ENCODE results near the gene APBB1. TPM values are rescaled to one million over a fixed set of nuclear protein-coding genes. Genes with fewer than 3 reads are reported as not detected.

Gene APBB1
- total RNA-seq, 1 donor from 2014 or later: 1.8 TPM

DNA sequence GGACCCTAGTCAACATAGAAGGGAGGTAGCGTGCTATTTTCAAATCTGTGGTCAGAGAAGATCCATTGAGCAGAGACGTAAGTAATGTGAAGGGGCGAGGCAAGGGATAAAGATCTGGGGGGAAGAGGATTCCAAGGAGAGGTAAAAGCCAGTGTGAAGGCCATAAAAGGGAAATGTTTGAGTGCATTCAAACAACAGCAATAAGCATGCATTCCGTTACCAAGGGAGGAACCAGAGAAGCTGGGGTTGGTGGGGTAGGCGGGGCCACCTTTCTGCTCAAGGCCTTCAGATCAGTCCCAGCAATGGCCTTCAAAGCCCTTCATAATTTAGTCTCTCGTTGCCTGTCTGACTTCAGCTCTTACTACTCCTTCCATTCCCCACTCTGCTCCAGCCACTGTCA is 47.1 kb downstream of the APBB1 start:
- Histone ChIP-seq H3K36me3 (ENCODE audit: control insufficient read depth, insufficient read depth, low read length) (no peaks in the 10 kb centered on the region), H3K4me3 (ENCODE audit: low read depth, low read length) (no peak overlapping the region), H3K27me3 (ENCODE audit: control insufficient read depth, insufficient read depth, low read length) (no peaks in the 10 kb centered on the region)
- DNase-seq (ENCODE audit: low read depth) (no peak), FAIRE-seq (no peak)
- TF ChIP-seq CTCF (IDR thresholded peaks at IDR 0.05; ENCODE audit: insufficient read depth, low read length, severe bottlenecking): no peak

DNA sequence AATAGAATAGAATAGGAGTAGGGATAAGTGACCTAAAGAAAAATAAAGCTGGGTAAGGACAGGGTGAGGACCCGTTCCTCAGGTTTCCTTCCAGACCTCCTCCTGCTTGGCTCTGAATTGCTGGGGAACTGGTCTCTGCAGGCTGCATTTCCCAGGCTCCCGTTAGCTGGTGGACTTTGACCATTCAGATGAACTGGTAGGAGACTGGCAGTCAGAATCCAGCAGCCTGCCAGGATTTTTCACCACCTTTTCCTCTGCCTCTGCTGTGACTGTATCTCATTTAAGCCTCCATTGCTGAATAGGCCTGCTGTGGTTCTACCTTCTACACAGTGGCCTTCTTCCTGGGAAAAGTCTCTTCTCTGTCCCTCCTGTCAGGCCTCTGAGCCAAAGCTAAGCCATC is 53.2 kb downstream of the APBB1 start:
- TF ChIP-seq CTCF (IDR thresholded peaks at IDR 0.05; ENCODE audit: insufficient read depth, low read length, severe bottlenecking): no peak
- FAIRE-seq: no peak

DNA sequence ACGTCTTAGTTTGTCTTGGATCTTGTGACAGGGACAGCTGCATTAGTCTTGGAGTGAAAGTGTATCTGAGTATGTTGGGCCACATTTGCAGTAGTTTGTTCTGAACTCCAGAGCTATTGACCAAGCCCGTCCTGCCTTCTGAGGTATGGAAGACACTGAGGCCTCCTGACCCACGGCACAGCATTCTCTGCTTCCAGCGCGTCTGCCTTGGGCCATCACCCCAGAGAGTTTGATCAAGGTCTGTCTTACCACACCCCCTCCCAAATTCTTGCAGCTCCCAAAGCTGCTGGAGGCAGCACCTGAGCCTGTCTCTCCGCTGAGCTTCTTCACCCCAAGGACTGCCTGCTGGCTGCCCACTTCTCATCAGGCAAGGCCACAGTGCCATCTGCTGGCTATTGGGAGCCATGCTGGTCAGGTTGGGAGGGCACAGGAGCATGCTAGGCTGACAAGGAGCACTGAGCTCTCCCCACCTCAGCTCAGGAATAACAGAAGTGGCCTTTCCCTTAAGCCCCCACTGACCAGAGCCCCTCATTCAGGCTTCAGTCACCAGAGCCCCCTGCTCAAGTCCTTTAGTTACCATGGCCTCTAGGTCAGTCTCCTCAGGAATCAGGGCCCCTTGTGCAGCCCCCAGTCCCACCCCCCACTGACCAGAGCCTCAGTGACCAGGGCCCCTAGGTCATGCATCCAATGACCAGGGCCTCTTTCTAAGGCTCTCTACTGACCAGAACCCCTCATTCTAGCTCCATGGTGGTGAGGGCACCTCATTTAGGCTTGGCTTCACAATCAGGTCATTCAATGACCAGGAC is 55.8 kb downstream of the APBB1 start:
- DNase-seq (ENCODE audit: low read depth) (peak; percentile 69), FAIRE-seq (no peak)
- H3K4me3 ChIP-seq (ENCODE audit: low read depth, low read length): no peak overlapping the region
- H3K27me3 ChIP-seq (ENCODE audit: control insufficient read depth, insufficient read depth, low read length): peaks cover 3% of the 10 kb centered on the region
- TF ChIP-seq CTCF (IDR thresholded peaks at IDR 0.05; ENCODE audit: insufficient read depth, low read length, severe bottlenecking): peak; percentile 98
- H3K36me3 ChIP-seq (ENCODE audit: control insufficient read depth, insufficient read depth, low read length): no peaks in the 10 kb centered on the region

More for the DNA sequence above, 53.2 kb downstream of the APBB1 start:
- Histone ChIP-seq H3K4me3 (ENCODE audit: low read depth, low read length) (no peak overlapping the region), H3K36me3 (ENCODE audit: control insufficient read depth, insufficient read depth, low read length) (no peaks in the 10 kb centered on the region), H3K27me3 (ENCODE audit: control insufficient read depth, insufficient read depth, low read length) (peaks cover 3% of the 10 kb centered on the region)
- DNase-seq (ENCODE audit: low read depth): no peak

DNA sequence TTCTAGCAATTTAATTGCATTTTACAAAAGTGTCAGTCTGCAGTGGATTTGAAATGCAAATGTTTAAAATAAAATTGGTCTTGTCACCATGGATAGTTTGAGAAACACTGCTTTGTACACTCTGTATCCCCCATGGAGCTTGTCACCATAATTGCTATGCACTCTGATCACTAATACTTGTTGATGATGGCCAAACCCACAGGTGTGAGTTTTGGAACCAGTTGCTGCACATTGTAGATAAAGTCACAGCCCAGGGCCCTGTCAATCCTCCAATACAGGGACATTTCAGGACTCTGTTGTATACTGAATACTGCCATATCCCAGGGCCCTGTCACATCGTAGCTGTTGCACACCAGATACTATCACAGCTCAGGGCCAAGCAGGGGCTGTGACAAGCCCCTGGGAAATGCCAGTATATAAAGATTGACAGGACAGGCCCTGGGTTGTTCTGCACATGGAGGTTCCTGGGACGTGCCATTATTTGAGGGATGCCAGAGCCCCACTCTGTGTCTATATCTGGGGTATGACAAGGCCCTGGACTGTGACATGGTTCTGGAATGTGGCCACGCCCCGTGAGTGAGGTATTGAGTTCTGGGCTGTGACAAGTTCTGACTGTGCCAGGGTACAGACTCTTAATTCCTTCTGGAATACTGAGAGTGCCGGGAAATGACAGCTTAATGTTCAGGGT is 56.6 kb downstream of the APBB1 start:
- DNase-seq (ENCODE audit: low read depth) (peak; percentile 28), FAIRE-seq (no peak)
- no peak for TF ChIP-seq CTCF (IDR thresholded peaks at IDR 0.05; ENCODE audit: insufficient read depth, low read length, severe bottlenecking)
- Histone ChIP-seq H3K36me3 (ENCODE audit: control insufficient read depth, insufficient read depth, low read length) (no peaks in the 10 kb centered on the region), H3K4me3 (ENCODE audit: low read depth, low read length) (no peak overlapping the region), H3K27me3 (ENCODE audit: control insufficient read depth, insufficient read depth, low read length) (peaks cover 3% of the 10 kb centered on the region)

DNA sequence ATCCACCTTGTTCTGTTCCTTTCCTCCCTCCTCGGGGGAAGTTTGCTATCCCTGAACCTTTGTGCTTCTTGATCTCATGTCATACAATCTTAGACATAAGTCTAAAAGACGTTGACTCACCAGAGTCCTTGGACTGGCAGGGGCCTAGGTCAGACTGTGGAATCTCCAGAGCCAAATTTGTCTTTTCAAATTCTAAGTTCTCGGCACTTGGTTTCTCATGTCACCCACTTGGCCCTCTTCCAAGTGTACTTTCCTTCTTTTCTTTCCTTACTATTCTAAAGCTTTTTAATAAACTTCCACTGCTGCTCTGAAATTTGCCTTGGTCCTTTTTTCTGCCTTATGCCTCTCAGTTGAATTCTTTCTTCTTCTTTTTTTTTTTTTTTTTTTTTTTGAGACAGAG is 58.7 kb downstream of the APBB1 start:
- DNase-seq (ENCODE audit: low read depth) (no peak), FAIRE-seq (no peak)
- no peaks in the 10 kb centered on the region for H3K36me3 ChIP-seq (ENCODE audit: control insufficient read depth, insufficient read depth, low read length)
- no peak for TF ChIP-seq CTCF (IDR thresholded peaks at IDR 0.05; ENCODE audit: insufficient read depth, low read length, severe bottlenecking)
- H3K27me3 ChIP-seq (ENCODE audit: control insufficient read depth, insufficient read depth, low read length): peaks cover 2% of the 10 kb centered on the region
- no peak overlapping the region for H3K4me3 ChIP-seq (ENCODE audit: low read depth, low read length)
